K562 (cell line): ENCODE data around the gene CECR2. TPM values are rescaled to one million over a fixed set of nuclear protein-coding genes. Genes with fewer than 3 reads are reported as not detected.

Experiments used
- ATAC-seq: fragments of 200-7000 bp; cut with Tn5 transposase; 3 replicates; pipeline ENCODE4 v1.9.1; 2020; ENCODE audit warnings: moderate library complexity
- BruUV-seq: library from RNA; stranded (reverse); fragments of 400-500 nt; replicated peaks from 2 replicates; lab custom pipeline; 2021; lab: Mats Ljungman, UMichigan
- CTCF ChIA-PET: fragments of 300-600 bp; formaldehyde crosslinking; extraction: SDS; loops from one replicate; lab custom pipeline; 2021; ENCODE audit warnings: low intra/inter-chr PET ratio; lab: Yijun Ruan, JAX
- POLR2A ChIA-PET: fragments of 300-600, 350-650 bp; sonication (Branson Sonifier 250); formaldehyde crosslinking; extraction: SDS; loops from one replicate; lab custom pipeline; 2021; ENCODE audit warnings: antibody characterized with exemption, inconsistent platforms; lab: Yijun Ruan, JAX
- DNase-seq, 4 experiments: peaks; one replicate each; pipeline versions ENCODE4 v3.0.0 to v3.0.0-alpha.2; 2011 to 2018; ENCODE audit warnings: low spot score in 3 of 4, mixed read lengths in 3 of 4; ENCODE audit errors: extremely low read depth in 1 of 4
- FAIRE-seq: peaks from 2 replicates; lab custom pipeline; 2011; peaks lifted over from hg19 to GRCh38; lab: Jason Lieb, UNC
- H2AFZ ChIP-seq: 2 replicates; pipeline ENCODE4 v1.6.0; 2011; ENCODE audit warnings: low read depth, low read length, control low read depth, inconsistent platforms
- H3K27ac ChIP-seq: fragments of 200-600 bp; 3 replicates; pipeline ENCODE4 v1.8.0; 2011; ENCODE audit warnings: low read depth, mild to moderate bottlenecking, control low read depth, inconsistent platforms, low read length, moderate library complexity, mixed read lengths; ENCODE audit errors: extremely low read depth
- H3K27me3 ChIP-seq, 2 experiments: fragments of 300-600 bp in 1 of 2; 2 replicates in 1 of 2; 3 replicates in 1 of 2; pipeline versions ENCODE4 v1.6.0 to v1.8.0; 2011; ENCODE audit warnings: inconsistent platforms in 2 of 2, low read length in 2 of 2, mild to moderate bottlenecking in 1 of 2, mixed read lengths in 1 of 2, moderate library complexity in 1 of 2; ENCODE audit not compliant: control insufficient read depth in 2 of 2, insufficient read depth in 2 of 2
- H3K36me3 ChIP-seq: fragments of 300-600 bp; 3 replicates; pipeline ENCODE4 v1.8.0; 2011; ENCODE audit warnings: mild to moderate bottlenecking, low read length, inconsistent platforms; ENCODE audit not compliant: control insufficient read depth, insufficient read depth
- H3K4me1 ChIP-seq, 2 experiments: fragments of 200-600 bp in 1 of 2; replicated peaks in 1 of 2; 2 replicates in 1 of 2; 3 replicates in 1 of 2; pipeline versions ENCODE4 v1.5.1 to v1.8.0; 2011; ENCODE audit warnings: inconsistent platforms in 2 of 2, low read length in 2 of 2, mild to moderate bottlenecking in 1 of 2, mixed read lengths in 1 of 2, moderate library complexity in 1 of 2; ENCODE audit not compliant: control insufficient read depth in 2 of 2, insufficient read depth in 2 of 2
- H3K4me2 ChIP-seq: 2 replicates; pipeline ENCODE4 v1.6.1; 2011; ENCODE audit warnings: low read length, control low read depth, inconsistent platforms, mixed read lengths; ENCODE audit not compliant: insufficient read depth
- H3K4me3 ChIP-seq: fragments of 200-600 bp; sonication (generic), shearing (Covaris generic); 2 replicates; pipeline ENCODE4 v1.5.1; 2016; ENCODE audit warnings: control low read depth, inconsistent platforms
- H3K79me2 ChIP-seq: fragments of 200-600 bp; 3 replicates; pipeline ENCODE4 v1.8.0; 2011; ENCODE audit warnings: low read length, inconsistent platforms; ENCODE audit not compliant: control insufficient read depth, insufficient read depth
- H3K9ac ChIP-seq, 2 experiments: 2 replicates each; pipeline versions ENCODE4 v1.6.0 to v1.6.1; 2011; ENCODE audit warnings: low read depth in 2 of 2, low read length in 2 of 2, control low read depth in 1 of 2, inconsistent platforms in 1 of 2, mild to moderate bottlenecking in 1 of 2, mixed read lengths in 1 of 2; ENCODE audit not compliant: insufficient read depth in 1 of 2
- H3K9me1 ChIP-seq: one replicate; pipeline ENCODE4 v1.6.0; 2011; ENCODE audit warnings: inconsistent platforms, mild to moderate bottlenecking, low read length, moderate library complexity; ENCODE audit not compliant: control insufficient read depth, insufficient read depth
- H3K9me3 ChIP-seq: replicated peaks from 2 replicates; pipeline ENCODE4 v1.5.1; 2011; ENCODE audit warnings: low read depth, low read length, inconsistent platforms; ENCODE audit not compliant: control insufficient read depth, insufficient read depth
- H4K20me1 ChIP-seq: replicated peaks from 2 replicates; pipeline ENCODE4 v1.6.1; 2011; ENCODE audit warnings: low read length, inconsistent platforms, mixed read lengths; ENCODE audit not compliant: control insufficient read depth, insufficient read depth
- BRF2 ChIP-seq: IDR thresholded peaks from 3 replicates; pipeline ENCODE4 v1.6.1; 2011; ENCODE audit warnings: borderline replicate concordance, mild to moderate bottlenecking; ENCODE audit not compliant: insufficient read length, insufficient read depth
- DDX20 ChIP-seq: fragments of 450-650 bp; IDR thresholded peaks from 2 replicates; pipeline ENCODE4 v1.6.1; 2016; ENCODE audit warnings: missing genetic modification characterization, low read depth, mild to moderate bottlenecking, missing compliant biosample characterization, moderate library complexity
- DEAF1 ChIP-seq: fragments of 450-650 bp; formaldehyde crosslinking; IDR thresholded peaks from 2 replicates; pipeline ENCODE4 v1.4.0; 2020; ENCODE audit warnings: mild to moderate bottlenecking, moderate library complexity
- ELF1 ChIP-seq: fragments of 200-800 bp; sonication (Bioruptor generic); IDR thresholded peaks from 2 replicates; pipeline ENCODE4 v1.6.1; 2016; ENCODE audit warnings: missing genetic modification characterization, missing compliant biosample characterization
- FOXP1 ChIP-seq: sonication (generic); formaldehyde crosslinking; IDR thresholded peaks from 2 replicates; pipeline ENCODE4 v1.8.0; 2022; ENCODE audit warnings: mild to moderate bottlenecking, missing genetic modification reagents
- KAT8 ChIP-seq: fragments of 450-650 bp; IDR thresholded peaks from 2 replicates; pipeline ENCODE4 v1.6.1; 2016; ENCODE audit warnings: low read depth, mild to moderate bottlenecking
- MAFK ChIP-seq: IDR thresholded peaks from 2 replicates; pipeline ENCODE4 v1.6.1; 2011; ENCODE audit warnings: low read length, improper control_type of control experiment
- MTF1 ChIP-seq: fragments of 250-450 bp; sonication (Bioruptor Pico); IDR thresholded peaks from 2 replicates; pipeline ENCODE4 v1.9.0; 2021; ENCODE audit warnings: moderate library complexity, mild to moderate bottlenecking, inconsistent platforms, borderline replicate concordance
- POLR2A ChIP-seq: fragments of 450-650 bp; conservative IDR thresholded peaks from 2 replicates; pipeline ENCODE4 v1.6.1; 2016
- PPARD ChIP-seq: fragments of 250-450 bp; sonication (Bioruptor Pico); IDR thresholded peaks from 2 replicates; pipeline ENCODE4 v1.8.0; 2022; ENCODE audit warnings: inconsistent platforms, mild to moderate bottlenecking, moderate library complexity
- PRPF4 ChIP-seq: fragments of 200-400 bp; formaldehyde crosslinking; IDR thresholded peaks from one replicate; pipeline ENCODE4 v1.6.1; 2017; ENCODE audit warnings: low read length, low read depth, mild to moderate bottlenecking; ENCODE audit not compliant: insufficient read depth, poor library complexity, severe bottlenecking
- RAD21 ChIP-seq, 2 experiments: fragments of 250-450 bp in 1 of 2; fragments of 450-650 bp in 1 of 2; sonication (Bioruptor Pico) in 1 of 2; formaldehyde crosslinking in 1 of 2; IDR thresholded peaks in 1 of 2; conservative IDR thresholded peaks in 1 of 2; 2 replicates each; pipeline versions ENCODE4 v1.4.0 to v1.8.0; 2020 to 2022; ENCODE audit warnings: mild to moderate bottlenecking in 2 of 2, moderate library complexity in 1 of 2
- TAF9B ChIP-seq: fragments of 450-650 bp; IDR thresholded peaks from 2 replicates; pipeline ENCODE4 v1.6.1; 2018; ENCODE audit warnings: mild to moderate bottlenecking; ENCODE audit not compliant: partially characterized antibody
- TGIF2 ChIP-seq: sonication (generic); formaldehyde crosslinking; IDR thresholded peaks from 2 replicates; pipeline ENCODE4 v1.8.1; 2022; ENCODE audit warnings: mild to moderate bottlenecking, missing genetic modification reagents, moderate library complexity
- ZBTB43 ChIP-seq: sonication (generic); formaldehyde crosslinking; IDR thresholded peaks from 2 replicates; pipeline ENCODE4 v1.8.0; 2023; ENCODE audit warnings: mild to moderate bottlenecking, missing genetic modification reagents
- ZNF280B ChIP-seq: fragments of 250-450 bp; sonication (Bioruptor Pico); IDR thresholded peaks from 2 replicates; pipeline ENCODE4 v1.5.1; 2021; ENCODE audit warnings: mild to moderate bottlenecking
- ZNF41 ChIP-seq: fragments of 250-450 bp; sonication (Bioruptor Pico); conservative IDR thresholded peaks from 2 replicates; pipeline ENCODE4 v1.4.0; 2020; ENCODE audit warnings: mild to moderate bottlenecking
- ZNF431 ChIP-seq: sonication (generic); formaldehyde crosslinking; IDR thresholded peaks from 2 replicates; pipeline ENCODE4 v1.8.0; 2022; ENCODE audit warnings: mild to moderate bottlenecking, missing genetic modification reagents
- WGBS: fragments of 100-300 bp; shearing (Covaris generic); methylation state at CpG from one replicate; pipeline ENCODE4 v1.1.6; 2016; ENCODE audit warnings: low coverage, mixed read lengths; ENCODE audit not compliant: insufficient coverage; ENCODE audit errors: missing lambda C conversion rate; 5-methylcytosine and 5-hydroxymethylcytosine counted together
- in situ Hi-C: fragments of 300-500 bp; cut with MboI; formaldehyde crosslinking; loops from 4 replicates; pipeline ENCODE4 v1.15.0; 2018; ENCODE audit warnings: inconsistent platforms, mixed read lengths
- intact Hi-C: fragments of 100-400 bp; cut with micrococcal nuclease; formaldehyde crosslinking; loops from 2 replicates; pipeline ENCODE4 v1.14.2; 2022
- polyA plus RNA-seq, 8 experiments: library from polyadenylated mRNA; depleted of rRNA in 4 of 8; stranded (reverse) in 5 of 8; unstranded in 3 of 8; fragments of >200 nt; fragmentation: Nextera tagmentation in 2 of 8; fragmentation: Illumina TruSeq in 1 of 8; extraction: Ambion mirVana in 2 of 8; extraction: Trizol in 1 of 8; gene quantifications; 2 replicates each; pipeline versions ENCODE4 v1.2.1 to v1.2.3, GENCODE V29; 2011 to 2014; ENCODE audit warnings: inconsistent platforms in 1 of 8, missing spikeins in 1 of 8
- total RNA-seq, 7 experiments: library from RNA; depleted of rRNA in 6 of 7; stranded (reverse); fragments of >200 nt in 6 of 7; fragmentation: Illumina TruSeq in 2 of 7; extraction: Trizol in 2 of 7; gene quantifications; 2 replicates each; pipeline versions ENCODE4 v1.2.1 to v1.2.3, GENCODE V29; 2011 to 2021; ENCODE audit warnings: low replicate concordance in 1 of 7

Gene CECR2
- total and polyA plus RNA-seq, 9 of the 15 experiments (the other 6 are each of a cell fraction or from before 2014, with no cell fraction given): 0.01 to 1.00 (median 0.27) TPM

- no peaks in the 10 kb centered on the region for H3K4me1 ChIP-seq
- H3K9me3 ChIP-seq: no peaks in the 10 kb centered on the region
- no peak overlapping the region for H2AFZ ChIP-seq
- DNase-seq (no peak), FAIRE-seq (no peak), ATAC-seq (peak; percentile 11; the same call in 1 of the 3 replicates)
- 0% methylated on average over 2 of the region's 2 CpGs for WGBS
- H3K36me3 ChIP-seq: no peaks in the 10 kb centered on the region
- H3K27me3 ChIP-seq: peaks cover 34 to 49% of the 10 kb centered on the region in 2 experiments
- H3K9me1 ChIP-seq: no peaks in the 10 kb centered on the region
- no peak overlapping the region for H3K4me3 ChIP-seq
- in situ Hi-C loops: no loop called here
- H3K4me2 ChIP-seq: no peak overlapping the region
- no peak overlapping the region for H3K27ac ChIP-seq
- POLR2A ChIA-PET: interaction anchor here (0.8 kb wide), 1 partner anchor 20 kb away, joined by 4 read pairs; no protein-coding TSS in a partner anchor
- TF ChIP-seq BRF2 (no peak), DDX20 (no peak), FOXP1 (CRISPR knock-in tag) (no peak), ZNF280B (CRISPR knock-in tag) (no peak), DEAF1 (CRISPR knock-in tag) (no peak), KAT8 (no peak), PRPF4 (no peak), ZNF431 (CRISPR knock-in tag) (no peak), RAD21 (CRISPR knock-in tag; conservative IDR thresholded peaks at IDR 0.05 in 1 of 2, IDR thresholded peaks at IDR 0.05 in 1 of 2) (no peak), ZBTB43 (CRISPR knock-in tag) (no peak), MTF1 (CRISPR knock-in tag) (no peak), ZNF41 (no peak), MAFK (no peak), POLR2A (no peak), ELF1 (tag) (no peak), TGIF2 (CRISPR knock-in tag) (no peak), TAF9B (no peak), PPARD (no peak)
- H4K20me1 ChIP-seq: no peaks in the 10 kb centered on the region
- no peaks in the 10 kb centered on the region for H3K79me2 ChIP-seq
- CTCF ChIA-PET: no interaction called here
- no TSS peak for BruUV-seq
- no peak overlapping the region for H3K9ac ChIP-seq
- intact Hi-C loops: no loop called here
Observed at GRCh38 chr22:17513612-17514011, 144.4 kb downstream of the CECR2 start.
